Activated T-cell treated with anti-CD3 and anti-CD28 coated beads for 4 hours (primary cell): ENCODE data around the gene TGM5.
"Not testable (repeated sequence)": the region's sequence is repeated elsewhere in the genome, so short reads cannot be mapped to it uniquely, and the experiment has no call there.

Experiments
- DNase-seq: peaks from one replicate; pipeline ENCODE4 v3.0.0-alpha.2; 2020

Gene TGM5

DNA sequence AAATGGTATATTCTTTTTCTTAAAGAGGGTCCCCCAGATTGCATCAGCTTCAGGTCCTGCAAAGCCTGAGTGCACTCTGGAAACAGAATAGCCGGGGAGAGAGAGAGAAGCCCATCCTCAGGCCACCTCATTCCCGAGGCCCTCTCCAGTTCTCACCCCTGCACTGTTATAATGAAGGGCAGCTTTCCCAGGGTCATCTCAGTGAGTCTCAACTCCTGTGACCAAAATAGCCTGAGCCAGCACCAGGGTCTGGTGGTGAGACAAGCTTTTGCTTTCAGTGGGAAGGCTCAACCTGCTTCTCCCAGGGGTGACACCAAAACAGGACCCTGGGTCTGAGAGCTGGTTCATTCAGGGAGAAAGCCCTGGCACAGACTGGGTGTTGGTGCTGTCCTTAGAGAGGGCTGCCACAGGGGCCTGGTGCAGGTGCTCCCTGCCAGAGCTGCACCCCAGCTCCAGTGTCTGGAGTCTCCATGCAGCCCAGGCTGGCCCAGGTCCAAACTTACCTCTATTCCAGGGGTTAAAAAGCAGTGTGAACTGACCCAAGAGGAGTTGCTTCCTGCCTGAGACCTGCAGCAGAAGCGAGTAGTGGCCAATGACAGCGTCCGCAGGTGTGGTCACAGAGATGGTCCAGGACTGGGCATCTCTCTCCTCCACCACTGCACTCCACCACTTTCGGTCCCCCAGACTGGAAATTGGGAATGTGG, 52.0 kb downstream of the TGM5 start:
- no peak for DNase-seq

DNA sequence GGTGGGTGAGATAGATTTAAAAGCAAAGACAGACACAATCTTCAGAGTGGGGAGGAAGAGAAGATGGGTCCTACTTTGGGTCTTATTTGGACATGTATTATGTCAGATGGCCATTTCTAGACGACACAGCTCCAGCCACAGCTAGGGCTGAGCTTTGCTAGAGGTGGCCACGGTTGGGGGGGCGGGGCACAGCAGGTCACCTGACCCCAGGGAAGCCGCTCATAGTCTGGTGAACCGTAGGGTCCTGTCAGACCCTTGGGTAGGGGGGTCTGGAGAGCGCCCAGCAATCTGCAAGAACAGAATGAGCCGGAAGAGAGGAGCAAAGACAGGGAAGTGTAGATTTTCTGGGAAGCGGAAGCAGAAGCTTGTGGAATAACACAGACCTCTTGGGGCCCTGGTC, 52.6 kb downstream of the TGM5 start:
- no peak for DNase-seq

GRCh38 chr15:43213466-43213865, 53.3 kb downstream of the TGM5 start:
- DNase-seq = no peak

- DNase-seq = no peak
Observed at GRCh38 chr15:43212951-43213350, 53.8 kb downstream of the TGM5 start.

- no peak for DNase-seq
Observed at GRCh38 chr15:43212299-43212698, 54.4 kb downstream of the TGM5 start.

DNA sequence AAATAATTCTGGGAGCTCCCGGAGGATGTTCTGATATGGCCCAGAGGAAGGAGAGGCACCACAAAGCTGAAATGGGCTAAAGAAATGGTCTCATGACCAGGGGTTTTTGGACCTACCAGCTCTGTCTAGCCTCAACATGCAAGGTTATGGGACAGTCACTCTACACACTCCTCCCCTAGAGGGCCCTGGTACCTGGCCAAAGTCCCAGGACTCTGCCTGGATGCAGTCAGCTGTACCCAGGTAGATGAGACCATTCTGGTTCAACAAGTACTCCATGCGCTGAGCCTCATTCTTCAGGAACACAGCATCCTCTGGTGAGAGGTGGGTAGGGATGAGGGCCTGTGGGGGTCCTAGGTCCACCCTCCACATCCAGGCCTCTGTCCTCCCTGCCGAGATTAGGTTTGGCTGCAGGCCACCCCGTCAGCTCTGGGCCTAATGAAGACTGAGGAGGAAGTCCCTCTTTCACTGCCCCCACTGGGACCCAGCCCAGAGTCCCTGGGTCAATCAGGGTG, 55.4 kb downstream of the TGM5 start:
- no peak for DNase-seq

DNA sequence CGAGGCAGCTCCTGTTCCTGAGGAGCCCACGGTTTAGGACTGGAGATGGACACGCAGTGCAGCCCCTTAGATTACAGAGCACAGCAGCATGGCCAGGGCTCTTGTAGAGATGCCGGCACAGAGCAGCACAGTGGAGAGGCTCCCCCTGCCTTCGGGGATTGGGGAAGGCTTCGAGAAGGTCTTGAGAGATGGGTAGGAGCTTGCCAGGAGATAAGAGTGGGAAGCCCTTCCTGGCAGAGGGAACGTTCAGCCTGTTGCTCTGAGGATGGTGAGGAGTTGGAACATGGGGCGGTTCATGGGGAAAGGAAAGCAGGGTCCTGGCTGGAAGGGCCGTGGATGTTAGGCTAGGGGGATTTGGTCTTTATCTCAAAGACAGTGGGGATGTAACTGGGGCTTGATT, 55.9 kb downstream of the TGM5 start:
- DNase-seq = no peak

DNA sequence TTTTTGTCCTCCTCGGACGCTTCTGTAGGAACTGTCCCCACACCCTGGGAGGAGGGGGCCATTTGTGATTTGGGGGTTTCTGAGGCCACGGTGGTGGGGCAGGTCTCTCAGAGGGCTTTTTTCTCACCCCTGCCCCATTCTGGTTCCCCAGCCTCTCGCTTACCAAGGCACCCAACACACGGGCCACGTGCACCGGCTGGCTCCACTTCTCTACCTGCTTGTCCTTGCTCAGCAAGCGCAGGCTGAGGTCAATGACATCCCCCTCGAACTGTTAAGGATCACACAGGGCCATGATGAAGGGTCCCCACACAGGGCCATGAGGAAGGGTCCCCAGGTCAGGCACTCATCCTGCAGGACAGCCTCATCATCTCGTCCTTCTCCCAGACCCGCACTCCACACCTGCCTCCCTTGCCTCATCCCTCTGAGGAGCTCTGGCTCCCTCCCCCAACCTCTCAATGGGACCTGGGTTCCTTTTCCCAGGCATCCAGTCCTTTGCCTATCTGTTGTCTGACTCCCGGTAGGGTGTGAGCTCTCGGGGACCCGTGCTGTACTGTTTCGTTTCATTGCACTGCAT, 56.5 kb downstream of the TGM5 start:
- DNase-seq = no peak

- no peak for DNase-seq
Observed at GRCh38 chr15:43209059-43209824, 57.5 kb downstream of the TGM5 start.

- no peak for DNase-seq
Observed at GRCh38 chr15:43208052-43209002, 58.4 kb downstream of the TGM5 start.

- no peak for DNase-seq
Observed at GRCh38 chr15:43207024-43207423, 59.7 kb downstream of the TGM5 start.

DNA sequence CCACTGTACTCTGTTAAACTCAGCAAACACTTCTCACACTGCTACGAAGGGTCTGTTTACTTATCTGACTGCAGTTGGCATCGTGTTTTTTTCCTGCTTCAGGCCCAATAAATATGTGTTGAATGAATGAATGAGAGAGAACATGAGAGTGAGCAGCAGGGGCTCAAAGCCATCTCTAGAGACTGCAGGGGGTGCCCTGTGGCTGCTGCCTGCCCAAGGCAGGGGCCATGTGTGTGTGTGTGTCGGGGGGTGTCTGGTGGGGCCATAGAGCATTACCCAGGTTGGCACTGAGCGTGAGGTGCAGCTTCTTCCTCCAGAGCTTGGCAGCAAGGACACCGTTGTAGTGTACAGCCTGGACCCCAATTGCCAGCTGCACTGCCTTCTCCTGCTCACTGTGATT, 60.7 kb downstream of the TGM5 start:
- no peak for DNase-seq

DNA sequence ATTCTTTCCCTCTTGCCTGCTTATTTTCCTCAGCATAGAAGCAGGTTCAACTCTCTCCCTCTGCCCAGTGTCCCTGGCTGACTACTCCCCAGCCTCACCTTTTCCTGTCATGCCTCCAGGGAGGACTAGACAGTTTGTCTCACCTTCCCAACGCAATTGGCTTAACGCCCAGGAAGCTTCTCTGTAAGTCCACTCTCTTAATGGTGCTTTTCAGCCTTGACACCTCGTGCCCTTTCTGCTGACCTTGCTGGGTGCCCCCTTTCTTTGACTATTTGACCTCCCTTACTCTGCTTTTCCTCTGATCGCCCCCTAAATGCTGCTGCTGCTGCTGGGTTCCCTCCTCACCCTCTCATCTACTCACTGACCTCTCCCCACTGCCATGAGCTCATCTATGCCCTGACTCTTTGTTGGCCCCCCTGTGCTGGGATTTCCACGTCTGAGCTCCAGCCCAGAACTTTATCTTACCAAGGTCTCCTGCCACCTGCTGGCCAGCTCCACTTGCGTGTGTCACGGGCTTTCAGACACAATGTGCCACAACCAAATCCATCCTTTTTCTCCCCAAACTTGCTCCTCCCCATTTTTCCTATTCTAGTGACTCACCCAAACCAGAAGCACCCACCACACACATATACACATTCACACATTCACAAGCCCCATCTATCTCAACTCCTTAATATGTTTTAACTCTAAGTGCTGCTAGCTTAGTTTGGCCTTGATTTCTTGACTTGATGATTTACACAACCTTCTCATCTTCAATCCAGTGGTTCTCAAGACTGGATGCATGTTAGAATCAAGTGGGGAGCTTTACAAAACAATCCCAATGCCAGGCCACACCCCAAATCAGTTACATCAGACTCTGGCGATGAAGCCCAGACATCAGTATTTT, 62.5 kb downstream of the TGM5 start:
- peak; percentile 23 for DNase-seq

DNA sequence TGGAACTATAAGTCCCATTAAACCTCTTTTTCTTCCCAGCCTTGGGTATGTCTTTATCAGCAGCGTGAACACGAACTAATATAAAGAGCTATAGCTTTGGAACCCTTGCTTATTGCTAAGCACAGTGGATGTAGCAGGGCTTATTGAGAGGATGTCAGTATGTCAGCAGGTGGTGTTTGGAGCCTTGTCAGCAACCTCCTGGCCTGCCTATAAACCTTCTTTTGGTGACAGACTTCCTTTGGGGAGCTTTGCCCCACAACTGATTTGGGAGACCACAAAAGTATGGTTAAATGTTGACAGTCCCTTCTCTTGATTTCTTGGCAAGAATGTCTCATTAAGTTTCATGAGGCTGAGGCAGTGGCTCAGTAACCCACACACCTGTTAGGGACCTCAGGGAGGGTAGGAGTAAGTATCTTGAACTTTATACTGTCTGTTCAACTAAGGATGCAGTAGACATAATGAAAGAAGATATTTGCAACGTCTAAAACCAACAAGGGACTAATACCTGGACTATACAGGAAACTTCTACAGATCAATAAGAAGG, 66.7 kb downstream of the TGM5 start:
- DNase-seq = no peak

- no peak for DNase-seq
Observed at GRCh38 chr15:43198992-43199391, 67.7 kb downstream of the TGM5 start.

GRCh38 chr15:43198556-43198955, 68.2 kb downstream of the TGM5 start:
- DNase-seq = not testable (repeated sequence)

GRCh38 chr15:43197773-43198172, 69.0 kb downstream of the TGM5 start:
- DNase-seq = not testable (repeated sequence)

- no peak for DNase-seq
Observed at GRCh38 chr15:43196760-43197548, 69.8 kb downstream of the TGM5 start.

DNA sequence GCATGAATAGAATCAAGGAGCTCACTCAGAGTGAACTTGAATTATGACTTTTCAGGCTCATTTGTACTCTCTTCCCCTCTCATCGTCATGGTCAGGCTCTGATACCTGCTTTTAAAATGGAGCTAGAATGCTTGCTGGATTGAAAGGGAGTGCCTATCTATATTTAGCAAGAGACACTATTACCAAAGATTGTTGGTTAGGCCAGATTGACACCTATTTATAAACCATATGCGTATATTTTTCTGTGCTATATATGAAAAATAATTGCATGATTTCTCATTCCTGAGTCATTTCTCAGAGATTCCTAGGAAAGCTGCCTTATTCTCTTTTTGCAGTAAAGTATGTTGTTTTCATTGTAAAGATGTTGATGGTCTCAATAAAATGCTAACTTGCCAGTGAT, 71.9 kb downstream of the TGM5 start:
- no peak for DNase-seq

GRCh38 chr15:43193710-43194109, 73.0 kb downstream of the TGM5 start:
- DNase-seq = no peak

- no peak for DNase-seq
Observed at GRCh38 chr15:43190178-43190577, 76.5 kb downstream of the TGM5 start.
